OCI-LY1 (cell line): ENCODE measurements around the gene CRK.
"Not testable (repeated sequence)": the region's sequence is repeated elsewhere in the genome, so short reads cannot be mapped to it uniquely, and the experiment has no call there.

Experiments used
- EZH2 ChIP-seq: fragments of 200-600 bp; sonication (generic), shearing (Covaris generic); IDR thresholded peaks from 2 replicates; pipeline ENCODE4 v1.8.0; 2017; ENCODE audit warnings: borderline replicate concordance, mixed run types, mild to moderate bottlenecking, antibody characterized with exemption, low read length, moderate library complexity, mixed read lengths
- TF ChIP-seq, protein P1 (sequence below): fragments of 200-600 bp; sonication (generic), shearing (Covaris generic); IDR thresholded peaks from 2 replicates; pipeline ENCODE4 v1.5.1; 2017; ENCODE audit warnings: mild to moderate bottlenecking, antibody characterized with exemption, low read length, moderate library complexity, mixed read lengths

DNA sequence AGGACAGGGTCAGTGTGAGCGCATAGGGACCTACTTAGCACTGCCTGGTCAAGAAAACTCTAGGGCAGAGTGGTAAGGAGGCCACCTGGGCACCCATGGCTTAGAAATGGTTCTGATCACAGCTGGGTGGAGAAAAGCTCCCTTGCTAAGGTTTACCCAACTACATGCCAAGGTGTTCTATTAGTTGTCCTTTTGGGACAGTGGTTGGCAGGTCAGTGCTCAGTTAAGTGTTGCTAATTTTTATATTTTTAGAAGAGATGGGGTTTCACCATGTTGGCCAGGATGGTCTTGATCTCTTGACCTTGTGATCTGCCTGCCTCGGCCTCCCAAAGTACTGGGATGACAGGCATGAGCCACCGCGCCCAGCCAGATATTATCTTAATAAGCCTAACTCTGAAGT is 10.3 kb downstream of the CRK start:
- TF ChIP-seq, protein P1, sequence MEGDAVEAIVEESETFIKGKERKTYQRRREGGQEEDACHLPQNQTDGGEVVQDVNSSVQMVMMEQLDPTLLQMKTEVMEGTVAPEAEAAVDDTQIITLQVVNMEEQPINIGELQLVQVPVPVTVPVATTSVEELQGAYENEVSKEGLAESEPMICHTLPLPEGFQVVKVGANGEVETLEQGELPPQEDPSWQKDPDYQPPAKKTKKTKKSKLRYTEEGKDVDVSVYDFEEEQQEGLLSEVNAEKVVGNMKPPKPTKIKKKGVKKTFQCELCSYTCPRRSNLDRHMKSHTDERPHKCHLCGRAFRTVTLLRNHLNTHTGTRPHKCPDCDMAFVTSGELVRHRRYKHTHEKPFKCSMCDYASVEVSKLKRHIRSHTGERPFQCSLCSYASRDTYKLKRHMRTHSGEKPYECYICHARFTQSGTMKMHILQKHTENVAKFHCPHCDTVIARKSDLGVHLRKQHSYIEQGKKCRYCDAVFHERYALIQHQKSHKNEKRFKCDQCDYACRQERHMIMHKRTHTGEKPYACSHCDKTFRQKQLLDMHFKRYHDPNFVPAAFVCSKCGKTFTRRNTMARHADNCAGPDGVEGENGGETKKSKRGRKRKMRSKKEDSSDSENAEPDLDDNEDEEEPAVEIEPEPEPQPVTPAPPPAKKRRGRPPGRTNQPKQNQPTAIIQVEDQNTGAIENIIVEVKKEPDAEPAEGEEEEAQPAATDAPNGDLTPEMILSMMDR = not testable (repeated sequence)
- not testable (repeated sequence) for TF ChIP-seq EZH2
